HEK293T (cell line): ENCODE measurements around the gene TRIM27.
"Not testable (repeated sequence)": the region's sequence is repeated elsewhere in the genome, so short reads cannot be mapped to it uniquely, and the experiment has no call there.

ENCODE experiments used
- CTCF ChIA-PET: fragments of 350-600 bp; formaldehyde crosslinking; extraction: SDS; loops from one replicate; lab custom pipeline; 2021; ENCODE audit warnings: antibody characterized with exemption, inconsistent platforms; lab: Yijun Ruan, JAX
- POLR2A ChIA-PET: fragments of 350-600 bp; formaldehyde crosslinking; extraction: SDS; loops from one replicate; lab custom pipeline; 2020; ENCODE audit warnings: antibody characterized with exemption, inconsistent platforms; lab: Yijun Ruan, JAX
- DNase-seq: peaks from one replicate; pipeline ENCODE4 v3.0.0; 2012; ENCODE audit warnings: mixed read lengths; ENCODE audit errors: extremely low spot score
- ARNT ChIP-seq: fragments of 450-650 bp; IDR thresholded peaks from 2 replicates; pipeline ENCODE4 v1.6.1; 2017; ENCODE audit warnings: mild to moderate bottlenecking
- BHLHE40 ChIP-seq: fragments of 450-650 bp; IDR thresholded peaks from 2 replicates; pipeline ENCODE4 v1.6.1; 2016; ENCODE audit warnings: mild to moderate bottlenecking, moderate library complexity, borderline replicate concordance
- CTBP1 ChIP-seq: fragments of 450-650 bp; IDR thresholded peaks from 2 replicates; pipeline ENCODE4 v1.6.1; 2016; ENCODE audit warnings: borderline replicate concordance
- ELF4 ChIP-seq: fragments of 450-650 bp; IDR thresholded peaks from 2 replicates; pipeline ENCODE4 v1.6.1; 2017; ENCODE audit warnings: antibody characterized with exemption
- FOXA1 ChIP-seq: fragments of 450-650 bp; IDR thresholded peaks from 2 replicates; pipeline ENCODE4 v1.6.1; 2016; ENCODE audit warnings: mild to moderate bottlenecking
- FOXK2 ChIP-seq: fragments of 450-650 bp; IDR thresholded peaks from 2 replicates; pipeline ENCODE4 v1.6.1; 2016; ENCODE audit warnings: mild to moderate bottlenecking
- FOXM1 ChIP-seq: fragments of 450-650 bp; IDR thresholded peaks from 2 replicates; pipeline ENCODE4 v1.6.1; 2017; ENCODE audit warnings: mild to moderate bottlenecking, borderline replicate concordance
- HDGF ChIP-seq: fragments of 450-650 bp; IDR thresholded peaks from 2 replicates; pipeline ENCODE4 v1.6.1; 2017; ENCODE audit warnings: antibody characterized with exemption, borderline replicate concordance
- L3MBTL2 ChIP-seq: fragments of 450-650 bp; conservative IDR thresholded peaks from 2 replicates; pipeline ENCODE4 v1.6.1; 2016; ENCODE audit warnings: mild to moderate bottlenecking
- LEF1 ChIP-seq: fragments of 450-650 bp; IDR thresholded peaks from 2 replicates; pipeline ENCODE4 v1.6.1; 2017; ENCODE audit warnings: mild to moderate bottlenecking, borderline replicate concordance
- NFRKB ChIP-seq: fragments of 450-650 bp; IDR thresholded peaks from 2 replicates; pipeline ENCODE4 v1.6.1; 2016; ENCODE audit warnings: mild to moderate bottlenecking, moderate library complexity
- SP1 ChIP-seq: fragments of 450-650 bp; IDR thresholded peaks from 2 replicates; pipeline ENCODE4 v1.6.1; 2017
- SUZ12 ChIP-seq: fragments of 450-650 bp; IDR thresholded peaks from 2 replicates; pipeline ENCODE4 v1.6.1; 2016; ENCODE audit warnings: mild to moderate bottlenecking
- TARDBP ChIP-seq: fragments of 450-650 bp; IDR thresholded peaks from 2 replicates; pipeline ENCODE4 v1.6.1; 2016
- ZNF384 ChIP-seq: fragments of 450-650 bp; IDR thresholded peaks from 2 replicates; pipeline ENCODE4 v1.6.1; 2016
- TF ChIP-seq, protein P1 (sequence below): fragments of 450-650 bp; IDR thresholded peaks from 2 replicates; pipeline ENCODE4 v1.6.1; 2016

The TRIM27 gene

DNA sequence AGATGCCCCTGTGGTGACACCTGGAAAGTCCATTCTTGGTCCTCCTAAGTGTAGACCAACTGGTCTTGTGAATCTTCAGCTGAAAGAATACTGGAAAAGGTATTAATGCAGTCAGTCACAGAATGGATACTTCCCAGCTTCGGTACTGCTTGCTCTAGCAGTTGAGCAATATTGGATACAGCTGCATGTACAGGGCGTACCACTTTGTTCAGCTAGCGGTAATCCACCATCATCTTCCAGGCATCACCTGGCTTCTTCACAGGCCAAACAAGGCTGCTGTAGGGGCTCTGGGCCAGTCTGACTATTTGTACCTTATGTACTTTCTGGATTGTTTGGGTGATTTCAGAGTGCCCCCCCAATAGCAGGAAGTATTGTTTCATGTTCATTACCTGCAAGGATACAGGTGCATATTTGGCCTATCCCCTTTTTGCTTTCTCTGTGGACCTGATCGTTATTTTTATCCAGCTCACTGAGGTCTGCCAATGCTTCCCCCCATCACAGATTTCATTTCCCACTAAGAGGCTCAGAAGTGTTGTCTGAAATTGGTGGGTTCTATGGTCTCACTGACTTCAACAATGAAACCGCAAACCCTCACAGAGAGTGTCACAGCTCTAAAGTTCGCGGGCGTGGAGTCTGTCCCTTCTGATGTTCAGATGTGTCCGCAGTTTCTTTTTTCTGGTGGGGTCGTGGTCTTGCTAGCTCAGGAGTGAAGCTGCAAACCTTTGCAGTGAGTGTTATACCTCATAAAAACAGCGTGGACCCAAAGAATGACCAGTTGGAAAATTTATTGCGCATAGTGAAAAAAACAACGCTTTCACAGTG lies 52.2 kb downstream of the TRIM27 start:
- ChIA-PET POLR2A (interaction anchor here (1.0 kb wide), 1 partner anchor 52 kb away, joined by 3 read pairs; the partner anchor contains the start of gene TRIM27), CTCF (no interaction called here)
- TF ChIP-seq FOXM1 (no peak), L3MBTL2 (no peak), BHLHE40 (no peak), FOXA1 (no peak), ARNT (no peak), NFRKB (no peak), LEF1 (no peak), SUZ12 (no peak), CTBP1 (no peak), SP1 (no peak), TARDBP (no peak), ZNF384 (no peak), ELF4 (no peak), HDGF (no peak), FOXK2 (no peak)
- TF ChIP-seq, protein P1, sequence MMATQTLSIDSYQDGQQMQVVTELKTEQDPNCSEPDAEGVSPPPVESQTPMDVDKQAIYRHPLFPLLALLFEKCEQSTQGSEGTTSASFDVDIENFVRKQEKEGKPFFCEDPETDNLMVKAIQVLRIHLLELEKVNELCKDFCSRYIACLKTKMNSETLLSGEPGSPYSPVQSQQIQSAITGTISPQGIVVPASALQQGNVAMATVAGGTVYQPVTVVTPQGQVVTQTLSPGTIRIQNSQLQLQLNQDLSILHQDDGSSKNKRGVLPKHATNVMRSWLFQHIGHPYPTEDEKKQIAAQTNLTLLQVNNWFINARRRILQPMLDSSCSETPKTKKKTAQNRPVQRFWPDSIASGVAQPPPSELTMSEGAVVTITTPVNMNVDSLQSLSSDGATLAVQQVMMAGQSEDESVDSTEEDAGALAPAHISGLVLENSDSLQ, result no peak
- no peak for DNase-seq

DNA sequence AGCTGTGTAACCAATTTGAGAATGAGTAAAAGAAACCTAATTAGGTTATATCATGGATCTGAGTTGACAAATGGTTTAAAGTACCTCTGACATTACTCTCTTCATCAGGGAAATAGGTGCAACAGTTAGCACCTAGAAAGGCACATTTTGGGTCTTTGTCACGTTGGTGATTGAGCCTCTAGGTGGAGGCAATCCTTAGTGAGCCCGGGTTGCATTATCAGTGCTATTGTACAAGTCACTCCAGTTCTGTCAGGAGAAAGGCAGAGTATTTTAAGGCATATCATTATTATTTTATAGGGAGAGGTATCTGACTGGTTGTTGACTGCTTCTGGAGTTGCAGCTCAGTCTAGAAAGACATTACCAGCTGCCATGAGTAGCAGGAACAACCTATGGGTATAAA lies 54.9 kb downstream of the TRIM27 start:
- TF ChIP-seq FOXK2, result no peak
- no peak for TF ChIP-seq FOXA1
- TF ChIP-seq NFRKB, result no peak
- no peak for TF ChIP-seq ZNF384
- no peak for TF ChIP-seq FOXM1
- TF ChIP-seq, protein P1, result no peak
- no peak for TF ChIP-seq BHLHE40
- TF ChIP-seq CTBP1, result no peak
- no peak for TF ChIP-seq ARNT
- no peak for TF ChIP-seq SUZ12
- TF ChIP-seq TARDBP, result no peak
- TF ChIP-seq L3MBTL2, result no peak
- TF ChIP-seq ELF4, result no peak
- no peak for TF ChIP-seq SP1
- TF ChIP-seq LEF1, result no peak
- TF ChIP-seq HDGF, result no peak
- DNase-seq, result no peak
- ChIA-PET CTCF (no interaction called here), POLR2A (no interaction called here)

DNA sequence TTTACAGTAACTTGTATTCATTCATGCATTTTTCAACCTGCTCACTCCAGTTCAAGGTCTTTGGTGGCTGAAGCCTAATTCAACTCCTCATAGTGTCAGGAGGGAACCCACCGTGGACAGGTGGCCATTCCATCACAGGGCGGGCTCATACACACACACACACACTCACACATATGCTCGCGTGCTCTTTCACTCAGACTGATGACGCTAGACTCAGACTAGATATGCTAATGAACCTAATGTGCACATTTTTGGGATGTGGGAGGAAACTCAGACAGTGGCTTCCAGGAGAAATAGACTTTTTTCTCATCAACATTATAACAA lies 56.7 kb downstream of the TRIM27 start:
- ChIA-PET POLR2A (interaction anchor here (0.7 to 5.0 kb wide), 9 partner anchors 13 to 122 kb away, joined by 3 to 51 read pairs (median 9); partner anchors contain the start of gene TRIM27), CTCF (interaction anchor here (0.6 kb wide), 1 partner anchor 8 kb away, joined by 4 read pairs; no protein-coding TSS in a partner anchor)
- TF ChIP-seq SP1 (no peak), L3MBTL2 (peak; percentile 39; the same call in 1 of the 2 replicates)
- no peak for DNase-seq

DNA sequence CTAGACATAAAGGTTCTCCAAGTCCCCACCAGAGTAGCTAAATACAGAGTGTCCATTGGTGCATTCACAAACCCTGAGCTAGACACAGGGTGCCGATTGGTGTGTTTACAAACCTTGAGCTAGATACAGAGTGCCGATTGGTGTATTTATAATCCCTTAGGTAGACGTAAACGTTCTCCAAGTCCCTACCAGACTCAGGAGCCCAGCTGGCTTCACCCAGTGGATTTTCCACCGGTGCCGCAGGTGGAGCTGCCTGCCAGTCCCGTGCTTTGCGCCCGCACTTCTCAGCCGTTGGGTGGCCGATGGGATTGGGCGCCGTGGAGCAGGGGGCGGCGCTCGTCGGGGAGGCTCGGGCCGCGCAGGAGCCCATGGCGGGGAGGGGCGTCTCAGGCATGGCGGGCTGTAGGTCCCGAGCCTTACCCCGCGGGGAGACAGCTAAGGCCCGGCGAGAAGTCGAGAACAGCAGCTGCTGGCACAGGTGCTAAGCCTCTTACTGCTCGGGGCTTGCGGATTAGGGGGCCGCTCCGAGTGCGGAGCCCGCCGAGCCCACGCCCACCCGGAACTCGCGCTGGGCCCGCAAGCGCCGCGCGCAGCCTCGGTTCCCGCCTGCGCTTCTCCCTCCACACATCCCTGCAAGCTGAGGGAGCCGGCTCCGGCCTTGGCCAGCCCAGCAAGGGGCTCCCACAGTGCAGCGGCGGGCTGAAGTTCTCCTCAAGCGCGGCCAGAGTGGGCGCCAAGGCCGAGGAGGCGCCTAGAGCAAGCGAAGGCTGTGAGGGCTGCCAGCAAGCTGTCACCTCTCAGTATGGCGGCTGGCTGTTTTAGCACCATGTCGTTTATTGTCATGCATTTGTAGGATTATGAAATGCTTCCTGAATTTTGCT lies 57.3 kb downstream of the TRIM27 start:
- ChIA-PET POLR2A (interaction anchor here (0.7 to 5.0 kb wide), 36 partner anchors 8 to 1030 kb away, joined by 3 to 51 read pairs (median 4); partner anchors contain the start of gene TRIM27), CTCF (interaction anchor here (0.7 to 1.4 kb wide), 4 partner anchors 14 to 115 kb away, joined by 3 to 14 read pairs (median 3); no protein-coding TSS in a partner anchor)
- not testable (repeated sequence) for DNase-seq
- TF ChIP-seq HDGF (peak; percentile 73; the same call in 1 of the 2 replicates), NFRKB (peak; percentile 83; the same call in 1 of the 2 replicates), LEF1 (0 out of 2 replicates have a peak, but pooled peaks have one; percentile 22), TARDBP (0 out of 2 replicates have a peak, but pooled peaks have one; percentile 46), L3MBTL2 (peak; percentile 88)

DNA sequence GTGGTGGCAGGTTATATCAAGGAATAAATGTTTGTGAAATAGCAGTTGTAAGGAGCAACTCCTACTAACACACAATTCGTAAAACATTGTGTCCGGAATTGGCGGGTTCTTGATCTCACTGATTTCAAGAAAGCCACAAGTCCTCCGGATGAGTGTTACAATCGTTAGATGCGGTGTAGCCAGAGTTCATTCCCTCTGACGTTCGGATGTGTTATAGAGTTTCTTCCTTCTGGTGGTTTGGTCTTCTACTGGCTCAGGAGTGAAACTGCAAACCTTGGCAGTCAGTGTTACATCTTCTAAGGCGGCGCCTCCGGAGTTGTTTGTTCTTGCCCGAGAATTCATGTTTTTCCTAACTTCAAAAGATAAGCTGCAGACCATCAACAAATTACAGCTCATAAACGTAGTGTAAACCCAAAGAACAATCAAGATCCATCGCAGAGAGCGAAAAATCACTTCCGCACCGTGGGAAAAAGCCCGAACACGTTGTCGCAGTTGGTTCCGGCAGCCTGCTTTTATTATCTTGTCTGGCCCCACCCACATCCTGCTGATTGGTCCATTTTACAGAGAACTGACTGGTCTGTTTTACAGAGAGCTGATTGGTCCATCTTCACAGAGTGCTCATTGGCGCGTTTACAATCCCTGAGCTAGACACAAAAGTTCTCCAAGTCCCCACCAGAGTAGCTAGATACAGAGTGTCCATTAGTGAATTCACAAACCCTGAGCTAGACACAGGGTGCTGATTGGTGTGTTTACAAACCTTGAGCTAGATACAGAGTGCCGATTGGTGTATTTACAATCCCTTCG lies 58.2 kb downstream of the TRIM27 start:
- ChIA-PET CTCF (interaction anchor here (0.7 to 1.7 kb wide), 5 partner anchors 15 to 116 kb away, joined by 3 to 14 read pairs (median 3); no protein-coding TSS in a partner anchor), POLR2A (interaction anchor here (0.9 to 5.0 kb wide), 35 partner anchors 8 to 1029 kb away, joined by 3 to 51 read pairs (median 4); partner anchors contain the start of gene TRIM27)
- no peak for TF ChIP-seq FOXK2
- peak; percentile 72 for TF ChIP-seq L3MBTL2
- no peak for TF ChIP-seq FOXA1
- peak; percentile 67; the same call in 1 of the 2 replicates for TF ChIP-seq ELF4
- 0 out of 2 replicates have a peak, but pooled peaks have one; percentile 5 for TF ChIP-seq LEF1
- DNase-seq, result peak; percentile 38
